IMR-90 (cell line): ENCODE results near the gene HS6ST3. TPM values are rescaled to one million over a fixed set of nuclear protein-coding genes. Genes with fewer than 3 reads are reported as not detected.

Experiments
- ATAC-seq: fragments of 200-7000 bp; cut with Tn5 transposase; 2 replicates; pipeline ENCODE4 v1.9.1; 2020; ENCODE audit warnings: low read depth, mild to moderate bottlenecking, moderate library complexity
- BruUV-seq: library from RNA; stranded (reverse); fragments of 400-500 nt; replicated peaks from 2 replicates; lab custom pipeline; 2021; lab: Mats Ljungman, UMichigan
- CTCF ChIA-PET: fragments of 300-600 bp; formaldehyde crosslinking; extraction: SDS; loops from one replicate; lab custom pipeline; 2021; ENCODE audit warnings: antibody characterized with exemption; lab: Yijun Ruan, JAX
- POLR2A ChIA-PET: fragments of 300-600 bp; sonication (Branson Sonifier 250); formaldehyde crosslinking; loops from one replicate; lab custom pipeline; 2022; ENCODE audit warnings: antibody characterized with exemption; ENCODE audit not compliant: unreplicated experiment; lab: Charles Lee
- DNase-seq: peaks from one replicate; pipeline ENCODE4 v3.0.0; 2013
- H2AFZ ChIP-seq: replicated peaks from 2 replicates; pipeline ENCODE3; 2013; ENCODE audit warnings: low read length, mild to moderate bottlenecking; ENCODE audit not compliant: poor library complexity
- H2AK5ac ChIP-seq: 2 replicates; pipeline ENCODE4 v1.6.1; 2013; ENCODE audit warnings: low read depth, low read length, inconsistent platforms
- H2AK9ac ChIP-seq: replicated peaks from 2 replicates; pipeline ENCODE3; 2013; ENCODE audit warnings: mild to moderate bottlenecking, low read depth, low read length, moderate library complexity; ENCODE audit not compliant: poor library complexity
- H2BK120ac ChIP-seq: 2 replicates; pipeline ENCODE4 v1.6.1; 2013; ENCODE audit warnings: low read depth, low read length, inconsistent platforms
- H2BK15ac ChIP-seq: 3 replicates; pipeline ENCODE4 v1.6.1; 2013; ENCODE audit warnings: low read depth, low read length, inconsistent platforms
- H2BK20ac ChIP-seq: 2 replicates; pipeline ENCODE4 v1.6.1; 2013; ENCODE audit warnings: low read depth, mild to moderate bottlenecking, inconsistent platforms, low read length, moderate library complexity
- H2BK5ac ChIP-seq: 2 replicates; pipeline ENCODE4 v1.6.1; 2013; ENCODE audit warnings: mild to moderate bottlenecking, low read depth, low read length, inconsistent platforms; ENCODE audit not compliant: poor library complexity, severe bottlenecking
- H3K14ac ChIP-seq: replicated peaks from 2 replicates; pipeline ENCODE4 v1.6.1; 2013; ENCODE audit warnings: low read depth, low read length, inconsistent platforms
- H3K18ac ChIP-seq: 2 replicates; pipeline ENCODE4 v1.6.1; 2013; ENCODE audit warnings: low read depth, low read length, control low read depth
- H3K23ac ChIP-seq: 2 replicates; pipeline ENCODE4 v1.6.1; 2013; ENCODE audit warnings: low read depth, low read length, inconsistent platforms
- H3K27ac ChIP-seq: 2 replicates; pipeline ENCODE4 v1.5.1; 2013; ENCODE audit warnings: mild to moderate bottlenecking, control low read depth, low read length; ENCODE audit not compliant: insufficient read depth
- H3K27me3 ChIP-seq: 2 replicates; pipeline ENCODE4 v1.6.1; 2013; ENCODE audit warnings: low read length; ENCODE audit not compliant: control insufficient read depth, insufficient read depth
- H3K36me3 ChIP-seq: 2 replicates; pipeline ENCODE4 v1.6.1; 2013; ENCODE audit warnings: low read length, mixed read lengths; ENCODE audit not compliant: control insufficient read depth, insufficient read depth
- H3K4ac ChIP-seq: 2 replicates; pipeline ENCODE4 v1.6.1; 2013; ENCODE audit warnings: low read depth, low read length, inconsistent platforms
- H3K4me1 ChIP-seq: 2 replicates; pipeline ENCODE4 v1.6.1; 2013; ENCODE audit warnings: low read length, mixed read lengths; ENCODE audit not compliant: control insufficient read depth, insufficient read depth
- H3K4me2 ChIP-seq: 2 replicates; pipeline ENCODE4 v1.6.1; 2013; ENCODE audit warnings: low read depth, mild to moderate bottlenecking, control low read depth, low read length, moderate library complexity
- H3K4me3 ChIP-seq: 2 replicates; pipeline ENCODE4 v1.5.1; 2013; ENCODE audit warnings: low read depth, mild to moderate bottlenecking, control low read depth, low read length, moderate library complexity; ENCODE audit not compliant: insufficient read depth
- H3K56ac ChIP-seq: 2 replicates; pipeline ENCODE4 v1.6.1; 2013; ENCODE audit warnings: low read length, inconsistent platforms; ENCODE audit not compliant: insufficient read depth; ENCODE audit errors: extremely low read depth
- H3K79me1 ChIP-seq, 2 experiments: 2 replicates each; pipeline ENCODE4 v1.6.1; 2013; ENCODE audit warnings: low read length in 2 of 2, inconsistent platforms in 1 of 2, low read depth in 1 of 2
- H3K9ac ChIP-seq: 2 replicates; pipeline ENCODE4 v1.6.1; 2013; ENCODE audit warnings: low read depth, low read length, control low read depth
- H3K9me1 ChIP-seq: 2 replicates; pipeline ENCODE4 v1.6.1; 2013; ENCODE audit warnings: low read length, inconsistent platforms; ENCODE audit not compliant: insufficient read depth
- H3K9me3 ChIP-seq: 2 replicates; pipeline ENCODE4 v1.6.1; 2013; ENCODE audit warnings: low read length; ENCODE audit not compliant: control insufficient read depth, insufficient read depth
- H4K20me1 ChIP-seq: 2 replicates; pipeline ENCODE4 v1.6.1; 2013; ENCODE audit warnings: low read length, inconsistent platforms; ENCODE audit not compliant: insufficient read depth
- H4K5ac ChIP-seq: 2 replicates; pipeline ENCODE4 v1.6.1; 2013; ENCODE audit warnings: mild to moderate bottlenecking, low read depth, low read length, control low read depth
- H4K8ac ChIP-seq, 2 experiments: 2 replicates each; pipeline ENCODE4 v1.6.1; 2013; ENCODE audit warnings: low read depth in 2 of 2, low read length in 2 of 2, control low read depth in 1 of 2, inconsistent platforms in 1 of 2
- H4K91ac ChIP-seq: 2 replicates; pipeline ENCODE4 v1.6.1; 2013; ENCODE audit warnings: low read depth, low read length, inconsistent platforms; ENCODE audit not compliant: insufficient read depth
- CEBPB ChIP-seq: IDR thresholded peaks from 2 replicates; pipeline ENCODE4 v1.6.1; 2012; ENCODE audit warnings: low read depth, low read length, improper control_type of control experiment
- CHD1 ChIP-seq: IDR thresholded peaks from 2 replicates; pipeline ENCODE4 v1.6.1; 2012; ENCODE audit warnings: low read depth, low read length, improper control_type of control experiment
- CTCF ChIP-seq: conservative IDR thresholded peaks from 2 replicates; pipeline ENCODE4 v1.5.1; 2012; ENCODE audit warnings: mild to moderate bottlenecking, low read depth, low read length, improper control_type of control experiment
- ELK1 ChIP-seq: fragments of 150-350 bp; IDR thresholded peaks from 2 replicates; pipeline ENCODE4 v1.6.1; 2016; ENCODE audit warnings: low read depth, mild to moderate bottlenecking, low read length, moderate library complexity, borderline replicate concordance
- MAFK ChIP-seq: IDR thresholded peaks from 2 replicates; pipeline ENCODE4 v1.6.1; 2012; ENCODE audit warnings: low read depth, low read length, improper control_type of control experiment
- MXI1 ChIP-seq: IDR thresholded peaks from 2 replicates; pipeline ENCODE4 v1.6.1; 2012; ENCODE audit warnings: low read depth, mild to moderate bottlenecking, low read length, moderate library complexity, borderline replicate concordance
- NFE2L2 ChIP-seq: fragments of 150-350 bp; IDR thresholded peaks from 2 replicates; pipeline ENCODE4 v1.6.1; 2016; ENCODE audit warnings: low read depth, mild to moderate bottlenecking, low read length
- RAD21 ChIP-seq: IDR thresholded peaks from 2 replicates; pipeline ENCODE4 v1.6.1; 2012; ENCODE audit warnings: low read length, improper control_type of control experiment
- RCOR1 ChIP-seq: IDR thresholded peaks from 2 replicates; pipeline ENCODE4 v1.6.1; 2012; ENCODE audit warnings: mild to moderate bottlenecking, low read length, improper control_type of control experiment; ENCODE audit not compliant: insufficient replicate concordance
- RFX5 ChIP-seq: IDR thresholded peaks from 2 replicates; pipeline ENCODE4 v1.8.0; 2012; ENCODE audit warnings: low read depth, mild to moderate bottlenecking, low read length, moderate library complexity
- SMC3 ChIP-seq: fragments of 150-350 bp; IDR thresholded peaks from 2 replicates; pipeline ENCODE4 v1.6.1; 2016; ENCODE audit warnings: low read depth, mild to moderate bottlenecking, antibody characterized with exemption, low read length, moderate library complexity
- dilution Hi-C: fragments of 300-500 bp; cut with HindIII; formaldehyde crosslinking; loops from one replicate; pipeline ENCODE4 v1.14.3; 2018; ENCODE audit warnings: low sequenced_read_pairs; ENCODE audit not compliant: unreplicated experiment
- in situ Hi-C: fragments of 300-500 bp; cut with MboI; formaldehyde crosslinking; loops from 3 replicates; pipeline ENCODE4 v1.14.3; 2019; ENCODE audit warnings: low sequenced_read_pairs, inconsistent platforms, mixed read lengths
- intact Hi-C: fragments of 100-400 bp; cut with micrococcal nuclease; formaldehyde crosslinking; loops from 2 replicates; pipeline ENCODE4 v1.10.0; 2022
- polyA plus RNA-seq, 3 experiments: library from polyadenylated mRNA; depleted of rRNA; stranded (reverse); fragments of >200 nt; gene quantifications; 2 replicates each; pipeline ENCODE4 v1.2.3, GENCODE V29; 2012; ENCODE audit warnings: low replicate concordance in 1 of 3
- total RNA-seq: library from RNA; depleted of rRNA; stranded (reverse); fragments of >200 nt; gene quantifications from 2 replicates; pipeline ENCODE4 v1.2.3, GENCODE V29; 2012

HS6ST3 gene
- total and polyA plus RNA-seq, 2 of the 4 experiments (the other 2 are of a cell fraction) = not detected

- TF ChIP-seq RCOR1 = no peak
- no peak for TF ChIP-seq RAD21
- no peak for TF ChIP-seq MAFK
- no peak for TF ChIP-seq NFE2L2
- TF ChIP-seq ELK1 = no peak
- TF ChIP-seq MXI1 = no peak
- TF ChIP-seq SMC3 = no peak
- TF ChIP-seq RFX5 = no peak
- no peak for TF ChIP-seq CHD1
- no peak for TF ChIP-seq CTCF
- no peak for TF ChIP-seq CEBPB
- ChIA-PET POLR2A (no interaction called here), CTCF (no interaction called here)
- intact Hi-C loops = no loop called here
- no peak for DNase-seq
- no TSS peak for BruUV-seq
- Histone ChIP-seq H4K20me1 (no peaks in the 10 kb centered on the region), H3K9me3 (peaks cover 6% of the 10 kb centered on the region; the same call in 1 of the 2 replicates), H3K4me2 (no peak overlapping the region), H4K91ac (no peak overlapping the region), H3K4me1 (no peaks in the 10 kb centered on the region), H3K23ac (no peak overlapping the region), H4K5ac (no peak overlapping the region), H3K79me1 (no peaks in the 10 kb centered on the region), H3K36me3 (no peaks in the 10 kb centered on the region), H2BK15ac (no peak overlapping the region), H3K4ac (no peak overlapping the region), H2BK5ac (no peak overlapping the region), H4K8ac (no peak overlapping the region), H3K14ac (no peak overlapping the region), H2AK5ac (no peak overlapping the region), H3K4me3 (no peak overlapping the region), H2AK9ac (no peak overlapping the region), H2BK120ac (no peak overlapping the region), H3K56ac (no peak overlapping the region), H3K9ac (no peak overlapping the region), H2BK20ac (no peak overlapping the region), H3K18ac (no peak overlapping the region), H3K9me1 (no peaks in the 10 kb centered on the region), H3K27me3 (no peaks in the 10 kb centered on the region), H3K27ac (no peak overlapping the region), H2AFZ (no peak overlapping the region)
- no peak for ATAC-seq
- dilution Hi-C loops = no loop called here
- in situ Hi-C loops = no loop called here
These were observed 331.4 kb downstream of the HS6ST3 start for GRCh38 chr13:96421314-96421713.
